Neural crest cell (in vitro differentiated cells): ENCODE results near the gene RASGRP2. TPM values are rescaled to one million over a fixed set of nuclear protein-coding genes. Genes with fewer than 3 reads are reported as not detected.

Source experiments
- DNase-seq: peaks from one replicate; pipeline ENCODE4 v3.0.0; 2021; ENCODE audit warnings: low read depth, mixed read lengths, low spot score
- H3K27ac Mint-ChIP-seq: one replicate; pipeline ENCODE4 v1.8.0; 2021; ENCODE audit warnings: mild to moderate bottlenecking, mixed read lengths; ENCODE audit not compliant: unreplicated experiment
- H3K27me3 Mint-ChIP-seq: 2 replicates; pipeline ENCODE4 v1.8.0; 2021; ENCODE audit warnings: low read depth, mild to moderate bottlenecking, mixed read lengths
- H3K36me3 Mint-ChIP-seq: 2 replicates; pipeline ENCODE4 v1.8.0; 2021; ENCODE audit warnings: low read depth, mild to moderate bottlenecking, mixed read lengths
- H3K4me1 Mint-ChIP-seq: 2 replicates; pipeline ENCODE4 v1.8.0; 2021; ENCODE audit warnings: mixed read lengths
- H3K4me3 Mint-ChIP-seq: one replicate; pipeline ENCODE4 v1.8.0; 2021; ENCODE audit warnings: mild to moderate bottlenecking, mixed read lengths
- H3K9me3 Mint-ChIP-seq: 2 replicates; pipeline ENCODE4 v1.8.0; 2021; ENCODE audit warnings: mixed read lengths
- total RNA-seq: library from RNA; stranded (reverse); gene quantifications from 2 replicates; pipeline ENCODE4 v1.2.1, GENCODE V29; 2021
- TF ChIP-seq, protein P1 (sequence below): fragments of 200-600 bp; sonication (generic); conservative IDR thresholded peaks from 2 replicates; pipeline ENCODE4 v1.5.0; 2021; ENCODE audit warnings: antibody characterized with exemption, mild to moderate bottlenecking

Gene RASGRP2
- total RNA-seq, 1 donor from 2014 or later = 0.93 TPM

DNA sequence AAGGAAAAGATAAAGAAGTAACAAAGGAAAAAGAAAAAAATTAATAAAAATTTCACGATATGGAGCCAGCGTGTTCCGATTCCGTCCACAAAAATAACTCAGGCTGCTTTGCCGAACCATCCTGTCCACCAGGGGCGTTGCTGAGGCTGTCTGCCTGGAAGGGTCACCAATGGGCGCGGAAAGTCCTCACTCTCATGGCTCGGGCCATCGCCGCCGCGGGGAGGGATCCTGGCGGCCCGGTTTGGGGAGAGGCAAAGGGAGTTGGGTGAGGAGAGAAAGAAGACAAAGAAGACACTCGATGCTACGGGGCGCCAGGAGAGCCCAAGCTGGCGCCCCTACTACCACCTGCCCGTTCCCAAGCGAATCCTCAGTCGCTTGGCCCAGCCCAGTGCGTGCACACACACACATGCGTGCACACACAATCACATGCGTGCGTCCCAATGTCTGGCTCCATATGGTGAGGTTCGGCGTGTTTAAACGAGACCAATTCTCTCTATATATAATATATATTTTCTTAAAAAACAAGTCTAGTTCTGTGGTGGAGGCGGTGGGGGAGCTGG lies 21.4 kb upstream of the RASGRP2 start:
- peaks cover 52% of the 10 kb centered on the region for H3K36me3 Mint-ChIP-seq
- H3K4me3 Mint-ChIP-seq = peak overlapping the region; percentile 47
- peaks cover 61% of the 10 kb centered on the region for H3K4me1 Mint-ChIP-seq
- no peak for DNase-seq
- peaks cover 19% of the 10 kb centered on the region for H3K27me3 Mint-ChIP-seq
- TF ChIP-seq, protein P1, sequence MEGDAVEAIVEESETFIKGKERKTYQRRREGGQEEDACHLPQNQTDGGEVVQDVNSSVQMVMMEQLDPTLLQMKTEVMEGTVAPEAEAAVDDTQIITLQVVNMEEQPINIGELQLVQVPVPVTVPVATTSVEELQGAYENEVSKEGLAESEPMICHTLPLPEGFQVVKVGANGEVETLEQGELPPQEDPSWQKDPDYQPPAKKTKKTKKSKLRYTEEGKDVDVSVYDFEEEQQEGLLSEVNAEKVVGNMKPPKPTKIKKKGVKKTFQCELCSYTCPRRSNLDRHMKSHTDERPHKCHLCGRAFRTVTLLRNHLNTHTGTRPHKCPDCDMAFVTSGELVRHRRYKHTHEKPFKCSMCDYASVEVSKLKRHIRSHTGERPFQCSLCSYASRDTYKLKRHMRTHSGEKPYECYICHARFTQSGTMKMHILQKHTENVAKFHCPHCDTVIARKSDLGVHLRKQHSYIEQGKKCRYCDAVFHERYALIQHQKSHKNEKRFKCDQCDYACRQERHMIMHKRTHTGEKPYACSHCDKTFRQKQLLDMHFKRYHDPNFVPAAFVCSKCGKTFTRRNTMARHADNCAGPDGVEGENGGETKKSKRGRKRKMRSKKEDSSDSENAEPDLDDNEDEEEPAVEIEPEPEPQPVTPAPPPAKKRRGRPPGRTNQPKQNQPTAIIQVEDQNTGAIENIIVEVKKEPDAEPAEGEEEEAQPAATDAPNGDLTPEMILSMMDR = peak; percentile 39
- H3K9me3 Mint-ChIP-seq = no peaks in the 10 kb centered on the region
- H3K27ac Mint-ChIP-seq = no peak overlapping the region

DNA sequence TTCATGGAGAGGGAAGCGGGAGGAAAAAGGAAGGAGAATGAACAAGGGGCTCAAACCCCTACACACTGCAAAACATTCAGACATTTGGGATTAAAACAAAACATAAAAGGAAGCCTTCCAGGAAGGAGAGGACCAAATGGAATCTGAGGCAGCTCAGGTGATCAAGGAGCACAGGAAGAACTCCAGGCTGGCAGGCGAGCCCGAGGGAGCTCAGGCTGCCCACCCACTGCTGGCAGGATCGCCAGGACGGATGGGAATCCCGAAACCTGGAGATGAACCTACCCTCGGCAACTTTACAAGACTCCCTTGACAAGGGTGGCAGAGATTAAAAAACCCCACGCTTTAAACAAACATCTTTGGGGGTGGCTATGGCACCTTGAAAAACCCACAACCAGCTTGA lies 20.8 kb upstream of the RASGRP2 start:
- no peak for DNase-seq
- Mint-ChIP-seq H3K27me3 (peaks cover 24% of the 10 kb centered on the region), H3K9me3 (no peaks in the 10 kb centered on the region), H3K4me1 (peaks cover 66% of the 10 kb centered on the region), H3K36me3 (peaks cover 49% of the 10 kb centered on the region), H3K4me3 (peak overlapping the region; percentile 47), H3K27ac (peak overlapping the region; percentile 83)
- TF ChIP-seq, protein P1 = no peak

DNA sequence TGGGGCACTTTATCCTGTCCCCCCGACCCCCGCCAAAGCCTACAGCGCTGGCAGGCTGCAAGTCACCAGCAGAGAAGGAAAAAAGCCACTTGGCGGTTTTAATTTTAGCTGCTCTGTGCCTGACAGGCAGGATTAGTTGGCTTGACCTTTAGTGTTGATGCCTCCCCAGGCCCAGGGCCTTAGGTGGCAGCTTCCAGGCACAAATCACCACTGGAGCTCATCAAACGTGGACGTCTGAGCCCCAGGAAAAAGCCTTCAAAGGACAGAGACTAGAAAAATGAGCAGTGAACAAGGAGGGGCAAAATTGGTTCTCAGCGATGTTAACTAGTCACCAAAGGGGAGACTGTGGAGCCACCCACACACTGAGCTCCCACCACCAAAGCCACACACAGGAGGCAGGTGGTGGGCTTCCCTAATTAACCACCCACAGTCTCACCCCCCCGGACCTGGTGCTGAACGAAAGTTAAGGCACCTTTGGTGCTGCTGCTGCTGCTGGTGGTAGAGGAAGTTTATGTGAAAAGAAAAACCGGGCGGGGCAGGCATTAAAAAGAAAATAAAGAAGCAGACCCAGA lies 20.2 kb upstream of the RASGRP2 start:
- DNase-seq = no peak

DNA sequence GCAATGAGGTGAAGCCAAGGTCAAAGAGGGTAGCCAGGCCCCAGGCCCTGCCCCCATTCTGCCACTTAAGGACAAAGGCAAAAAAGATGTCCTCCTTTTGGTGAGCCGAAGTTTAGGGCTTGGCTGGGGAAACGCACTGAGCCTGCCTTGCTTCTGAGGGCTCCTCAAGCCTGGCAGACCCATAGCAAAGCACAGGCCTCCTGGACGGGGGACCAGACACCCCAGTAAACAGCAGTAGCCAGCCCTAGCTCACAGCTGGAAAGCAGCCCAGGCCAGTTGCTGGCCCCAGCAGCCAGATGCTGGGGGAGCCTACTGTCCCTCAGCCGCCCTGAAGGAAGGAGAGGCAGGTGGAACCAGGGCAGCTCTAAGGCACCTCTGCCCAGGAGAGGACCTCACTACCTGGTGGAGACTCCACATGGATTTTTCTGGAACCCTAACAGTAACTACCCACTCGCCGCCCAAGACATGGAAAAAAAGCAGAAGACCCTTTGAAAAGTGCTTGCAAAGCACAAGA lies 19.6 kb upstream of the RASGRP2 start:
- H3K4me1 Mint-ChIP-seq = peaks cover 68% of the 10 kb centered on the region
- H3K27ac Mint-ChIP-seq = no peak overlapping the region
- no peaks in the 10 kb centered on the region for H3K9me3 Mint-ChIP-seq
- TF ChIP-seq, protein P1 = no peak
- H3K36me3 Mint-ChIP-seq = peaks cover 37% of the 10 kb centered on the region
- no peak for DNase-seq
- peak overlapping the region; percentile 32 for H3K4me3 Mint-ChIP-seq
- H3K27me3 Mint-ChIP-seq = peaks cover 30% of the 10 kb centered on the region

More for the DNA sequence above, 20.2 kb upstream of the RASGRP2 start:
- Mint-ChIP-seq H3K27me3 (peaks cover 30% of the 10 kb centered on the region), H3K4me3 (peak overlapping the region; percentile 32), H3K4me1 (peaks cover 68% of the 10 kb centered on the region), H3K36me3 (peaks cover 43% of the 10 kb centered on the region), H3K27ac (no peak overlapping the region), H3K9me3 (no peaks in the 10 kb centered on the region)
- TF ChIP-seq, protein P1 = no peak

DNA sequence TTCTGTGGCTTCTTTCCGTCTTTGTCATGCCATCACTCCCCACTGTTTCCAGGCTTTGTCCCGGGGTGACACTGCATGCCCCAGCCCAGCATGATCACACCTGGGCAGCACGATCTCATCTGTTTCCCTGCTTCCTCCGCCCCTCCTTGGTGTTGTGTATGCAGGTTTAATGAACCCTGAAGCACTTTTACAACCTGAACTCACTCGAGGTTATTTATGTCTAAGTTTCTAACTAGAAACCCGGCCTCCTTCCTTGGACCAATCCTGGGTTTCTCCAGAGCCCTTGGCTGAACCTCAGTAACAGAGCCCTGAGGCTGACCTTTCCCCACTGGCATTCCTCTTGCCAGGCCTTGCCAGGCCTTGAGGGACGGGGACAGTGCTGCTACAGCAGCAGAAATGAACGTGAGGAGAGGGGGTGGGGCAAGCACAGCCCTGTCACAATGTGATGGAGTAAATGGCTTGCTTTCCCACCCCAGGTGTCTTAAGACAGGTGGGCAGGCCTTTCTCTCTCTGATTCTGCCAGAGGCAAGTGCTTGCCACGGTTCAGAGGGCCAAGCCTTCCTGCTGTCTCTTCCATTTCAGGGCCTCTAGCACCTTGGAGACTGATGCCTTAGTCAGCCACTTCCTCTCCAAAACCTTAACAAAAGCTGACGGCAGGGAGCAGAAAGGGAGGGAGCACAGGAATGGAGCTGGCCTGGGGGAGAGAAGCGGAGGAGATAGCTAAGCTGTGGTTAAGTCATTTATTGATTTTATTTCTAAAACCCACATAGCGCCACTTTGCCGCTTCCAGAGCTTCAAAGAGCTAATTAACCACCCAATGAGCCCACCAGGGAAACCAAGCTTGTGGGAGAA lies 19.0 kb upstream of the RASGRP2 start:
- Mint-ChIP-seq H3K9me3 (no peaks in the 10 kb centered on the region), H3K36me3 (peaks cover 32% of the 10 kb centered on the region), H3K4me1 (peaks cover 64% of the 10 kb centered on the region), H3K27me3 (peaks cover 30% of the 10 kb centered on the region), H3K4me3 (peak overlapping the region; percentile 32), H3K27ac (peak overlapping the region; percentile 54)
- DNase-seq = no peak
- TF ChIP-seq, protein P1 = no peak
